GM23338 (cell line): ENCODE measurements around the gene NUFIP2. TPM values are rescaled to one million over a fixed set of nuclear protein-coding genes. Genes with fewer than 3 reads are reported as not detected.

Source experiments
- ATAC-seq: fragments of 200-7000 bp; cut with Tn5 transposase; 3 replicates; pipeline ENCODE4 v1.9.1; 2020
- DNase-seq: peaks from one replicate; pipeline ENCODE4 v3.0.0-alpha.2; 2015; ENCODE audit warnings: low spot score
- H2AFZ ChIP-seq: fragments of 200-600 bp; sonication (generic); 2 replicates; pipeline ENCODE4 v1.8.0; 2016; ENCODE audit warnings: antibody characterized with exemption, mild to moderate bottlenecking, moderate library complexity
- H3F3A ChIP-seq: fragments of 200-600 bp; sonication (generic); replicated peaks from 2 replicates; pipeline ENCODE4 v1.8.0; 2017; ENCODE audit warnings: antibody characterized with exemption, mixed run types, low read depth
- H3K27ac ChIP-seq: fragments of 200-600 bp; sonication (generic); 2 replicates; pipeline ENCODE4 v1.6.1; 2016; ENCODE audit warnings: low read depth
- H3K27me3 ChIP-seq: fragments of 200-600 bp; sonication (generic); 2 replicates; pipeline ENCODE4 v1.8.0; 2016; ENCODE audit warnings: mild to moderate bottlenecking, mixed run types, moderate library complexity; ENCODE audit not compliant: insufficient read depth
- H3K36me3 ChIP-seq: fragments of 200-600 bp; sonication (generic); 2 replicates; pipeline ENCODE4 v1.8.0; 2016; ENCODE audit warnings: mild to moderate bottlenecking; ENCODE audit not compliant: insufficient read depth
- H3K4me1 ChIP-seq: fragments of 200-600 bp; sonication (generic); 2 replicates; pipeline ENCODE4 v1.8.0; 2016; ENCODE audit warnings: mild to moderate bottlenecking, moderate library complexity; ENCODE audit not compliant: insufficient read depth
- H3K4me2 ChIP-seq: fragments of 200-600 bp; sonication (generic); 2 replicates; pipeline ENCODE4 v1.7.1; 2017; ENCODE audit warnings: mixed run types
- H3K4me3 ChIP-seq: fragments of 200-600 bp; sonication (generic); 2 replicates; pipeline ENCODE4 v1.6.1; 2016; ENCODE audit warnings: mixed run types
- H3K79me2 ChIP-seq: fragments of 200-600 bp; sonication (generic); replicated peaks from 2 replicates; pipeline ENCODE4 v1.8.0; 2017; ENCODE audit warnings: mild to moderate bottlenecking; ENCODE audit not compliant: insufficient read depth
- H3K9me2 ChIP-seq: fragments of 200-600 bp; sonication (generic); 2 replicates; pipeline ENCODE4 v1.8.0; 2017; ENCODE audit not compliant: insufficient read depth
- H4K20me1 ChIP-seq: fragments of 200-600 bp; sonication (generic); replicated peaks from 2 replicates; pipeline ENCODE4 v1.8.0; 2017; ENCODE audit warnings: mild to moderate bottlenecking; ENCODE audit not compliant: insufficient read depth
- H3K27ac Mint-ChIP-seq: 2 replicates; pipeline ENCODE4 v1.8.0; 2020; ENCODE audit warnings: inconsistent platforms, mild to moderate bottlenecking, moderate library complexity, mixed read lengths
- H3K27me3 Mint-ChIP-seq: 3 replicates; pipeline ENCODE4 v1.8.0; 2022; ENCODE audit warnings: low read depth, mild to moderate bottlenecking, moderate library complexity, mixed read lengths, inconsistent platforms; ENCODE audit not compliant: insufficient read depth, poor library complexity
- H3K36me3 Mint-ChIP-seq: 3 replicates; pipeline ENCODE4 v1.8.0; 2021; ENCODE audit warnings: low read depth, mild to moderate bottlenecking, inconsistent platforms, moderate library complexity, mixed read lengths
- H3K4me1 Mint-ChIP-seq: 3 replicates; pipeline ENCODE4 v1.8.0; 2020; ENCODE audit warnings: mild to moderate bottlenecking, inconsistent platforms, mixed read lengths
- H3K4me3 Mint-ChIP-seq: 3 replicates; pipeline ENCODE4 v1.8.0; 2021; ENCODE audit warnings: moderate library complexity, mild to moderate bottlenecking, inconsistent platforms, mixed read lengths
- H3K9me3 Mint-ChIP-seq: 3 replicates; pipeline ENCODE4 v1.8.0; 2020; ENCODE audit warnings: moderate library complexity, mild to moderate bottlenecking, inconsistent platforms, mixed read lengths
- ETS1 ChIP-seq: IDR thresholded peaks from 2 replicates; pipeline ENCODE4 v1.6.1; 2016; ENCODE audit warnings: antibody characterized with exemption
- ZNF462 ChIP-seq: fragments of 250-450 bp; sonication (Bioruptor Pico); IDR thresholded peaks from 2 replicates; pipeline ENCODE4 v1.5.0; 2020; ENCODE audit warnings: mild to moderate bottlenecking, moderate library complexity
- polyA plus RNA-seq: library from polyadenylated mRNA; unstranded; fragments of >200 nt; fragmentation: Nextera tagmentation; extraction: Ambion mirVana; gene quantifications from 2 replicates; pipeline ENCODE4 v1.2.1, GENCODE V29; 2016
- total RNA-seq: library from RNA; depleted of rRNA; stranded (reverse); fragments of >200 nt; shearing (Covaris generic); gene quantifications from 2 replicates; pipeline ENCODE4 v1.2.3, GENCODE V29; 2014

NUFIP2 gene
- total and polyA plus RNA-seq, 2 experiments from 2014 or later: 22.2 to 88.5 TPM

GRCh38 chr17:29292992-29293889, 707 bp downstream of the NUFIP2 start:
- H3K36me3 Mint-ChIP-seq: peaks cover 46% of the 10 kb centered on the region
- H3K4me1 Mint-ChIP-seq: peaks cover 28% of the 10 kb centered on the region

More at GRCh38 chr17:29292992-29293889, 707 bp downstream of the NUFIP2 start:
- Mint-ChIP-seq H3K4me3 (peak overlapping the region; percentile 100), H3K9me3 (peaks cover 3% of the 10 kb centered on the region), H3K27ac (peak overlapping the region; percentile 100), H3K27me3 (peaks cover 10% of the 10 kb centered on the region)
- peak overlapping the region; percentile 98 for H3K27ac ChIP-seq
- peaks cover 10% of the 10 kb centered on the region; the same call in 1 of the 2 replicates for H3F3A ChIP-seq
- H3K79me2 ChIP-seq: peaks cover 60% of the 10 kb centered on the region
- no peak for TF ChIP-seq ZNF462
- TF ChIP-seq ETS1: 0 out of 2 replicates have a peak, but pooled peaks have one; percentile 33
- peaks cover 28% of the 10 kb centered on the region for H3K4me1 ChIP-seq
- no peak overlapping the region for H2AFZ ChIP-seq
- H4K20me1 ChIP-seq: peaks cover 32% of the 10 kb centered on the region
- H3K4me3 ChIP-seq: peak overlapping the region; percentile 97
- DNase-seq: peak; percentile 84
- peaks cover 10% of the 10 kb centered on the region; the same call in 1 of the 2 replicates for H3K36me3 ChIP-seq
- no peaks in the 10 kb centered on the region for H3K9me2 ChIP-seq
- peak overlapping the region; percentile 88 for H3K4me2 ChIP-seq
- no peaks in the 10 kb centered on the region for H3K27me3 ChIP-seq
- peak; percentile 31 for ATAC-seq
